GM21367 (cell line): ENCODE data around the gene IL1RAP.

ENCODE experiments used
- ATAC-seq: cut with Tn5 transposase; IDR thresholded peaks from one replicate; pipeline ENCODE4 v1.9.1; 2021; ENCODE audit not compliant: unreplicated experiment

The IL1RAP gene

GRCh38 chr3:190538288-190538687, 24.4 kb downstream of the IL1RAP start:
- no peak for ATAC-seq

GRCh38 chr3:190539526-190539925, 25.6 kb downstream of the IL1RAP start:
- no peak for ATAC-seq

GRCh38 chr3:190541008-190541407, 27.1 kb downstream of the IL1RAP start:
- ATAC-seq, result no peak

GRCh38 chr3:190541560-190541959, 27.7 kb downstream of the IL1RAP start:
- no peak for ATAC-seq

GRCh38 chr3:190542846-190543245, 29.0 kb downstream of the IL1RAP start:
- ATAC-seq, result no peak

GRCh38 chr3:190543671-190544070, 29.8 kb downstream of the IL1RAP start:
- ATAC-seq, result no peak

GRCh38 chr3:190545191-190545590, 31.3 kb downstream of the IL1RAP start:
- no peak for ATAC-seq

GRCh38 chr3:190546881-190547510, 33.1 kb downstream of the IL1RAP start:
- ATAC-seq, result no peak

- ATAC-seq, result no peak
Measured at GRCh38 chr3:190548031-190548656, 34.3 kb downstream of the IL1RAP start.

- ATAC-seq, result no peak
Measured at GRCh38 chr3:190552021-190552420, 38.1 kb downstream of the IL1RAP start.

GRCh38 chr3:190552969-190553759, 39.3 kb downstream of the IL1RAP start:
- ATAC-seq, result no peak

GRCh38 chr3:190554197-190554596, 40.3 kb downstream of the IL1RAP start:
- no peak for ATAC-seq

- ATAC-seq, result no peak
Measured at GRCh38 chr3:190556351-190556750, 42.5 kb downstream of the IL1RAP start.

- ATAC-seq, result no peak
Measured at GRCh38 chr3:190557296-190557695, 43.4 kb downstream of the IL1RAP start.

- no peak for ATAC-seq
Measured at GRCh38 chr3:190558316-190558715, 44.4 kb downstream of the IL1RAP start.

- ATAC-seq, result no peak
Measured at GRCh38 chr3:190558796-190559195, 44.9 kb downstream of the IL1RAP start.

GRCh38 chr3:190560013-190560895, 46.4 kb downstream of the IL1RAP start:
- ATAC-seq, result no peak

- no peak for ATAC-seq
Measured at GRCh38 chr3:190562866-190563510, 49.1 kb downstream of the IL1RAP start.

- ATAC-seq, result no peak
Measured at GRCh38 chr3:190564175-190564574, 50.3 kb downstream of the IL1RAP start.

- ATAC-seq, result no peak
Measured at GRCh38 chr3:190566043-190566933, 52.4 kb downstream of the IL1RAP start.
